ENCODE results near the gene SELP. TPM values are rescaled to one million over a fixed set of nuclear protein-coding genes. Genes with fewer than 3 reads are reported as not detected.
A peak's percentile ranks its signal among the peaks of the same experiment; 100 is the strongest.

SELP gene
- total and polyA plus RNA-seq, 4 donors = 9.3 to 13.0 (median 11.7) TPM

GRCh38 chr1:169546087-169546995 is 83.6 kb downstream of the SELP start:
- H3K27ac ChIP-seq (ENCODE audit: low read depth in 1 of 2, low read length in 1 of 2) = no peak overlapping the region
- no peak overlapping the region for H3K9ac ChIP-seq (ENCODE audit: insufficient read depth in 1 of 2, low read length in 2 of 2)
- no peak overlapping the region for H3K4me3 ChIP-seq
- H3K27me3 ChIP-seq (ENCODE audit: control insufficient read depth in 3 of 3, insufficient read depth in 3 of 3, low read length in 2 of 3) = no peaks in the 10 kb centered on the region
- peak; percentile 41 to 88 (median 83) for DNase-seq
- no peaks in the 10 kb centered on the region for H3K9me3 ChIP-seq (ENCODE audit: control insufficient read depth in 4 of 4, insufficient read depth in 3 of 4, low read length in 3 of 4)
- no peaks in the 10 kb centered on the region for H3K4me1 ChIP-seq (ENCODE audit: control insufficient read depth in 5 of 5, insufficient read depth in 5 of 5, low read length in 5 of 5)
- 46 to 60% methylated on average over 14 to 15 of the region's 15 CpGs for WGBS, 2 donors
- H3K36me3 ChIP-seq (ENCODE audit: control insufficient read depth in 4 of 4, insufficient read depth in 4 of 4, low read length in 4 of 4) = no peaks in the 10 kb centered on the region
- ATAC-seq (ENCODE audit: insufficient read depth, low FRiP score) = peak; percentile 77
- TF ChIP-seq CTCF (IDR thresholded peaks at IDR 0.05; ENCODE audit: control extremely low read depth, extremely low read depth) = peak; percentile 54

DNA sequence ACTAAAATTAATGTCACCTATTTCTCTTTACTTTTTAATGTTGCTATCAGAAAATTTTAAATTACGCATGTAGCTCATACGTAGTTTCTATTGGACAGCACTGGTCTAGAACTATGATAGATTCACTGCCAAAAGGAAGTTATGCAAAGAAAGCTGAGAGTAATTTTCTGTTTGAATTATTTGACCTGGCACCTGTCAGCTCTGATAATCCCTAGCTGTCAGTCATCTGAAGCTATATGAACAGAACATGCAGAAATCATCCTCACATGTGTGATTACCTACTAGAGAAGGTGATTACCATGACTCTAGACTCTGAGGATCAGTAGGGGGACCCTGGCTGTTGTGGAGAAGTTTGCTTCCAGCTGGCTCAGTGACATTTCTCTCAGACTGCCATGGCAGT is 84.5 kb downstream of the SELP start:
- H3K4me3 ChIP-seq = no peak overlapping the region
- 58 to 79% methylated on average over 2 of the region's 2 CpGs for WGBS, 2 donors
- H3K9ac ChIP-seq (ENCODE audit: insufficient read depth in 1 of 2, low read length in 2 of 2) = no peak overlapping the region
- no peaks in the 10 kb centered on the region for H3K4me1 ChIP-seq (ENCODE audit: control insufficient read depth in 5 of 5, insufficient read depth in 5 of 5, low read length in 5 of 5)
- no peaks in the 10 kb centered on the region for H3K36me3 ChIP-seq (ENCODE audit: control insufficient read depth in 4 of 4, insufficient read depth in 4 of 4, low read length in 4 of 4)
- no peaks in the 10 kb centered on the region for H3K27me3 ChIP-seq (ENCODE audit: control insufficient read depth in 3 of 3, insufficient read depth in 3 of 3, low read length in 2 of 3)
- DNase-seq (no peak), ATAC-seq (ENCODE audit: insufficient read depth, low FRiP score) (no peak)
- TF ChIP-seq CTCF (IDR thresholded peaks at IDR 0.05; ENCODE audit: control extremely low read depth, extremely low read depth) = no peak
- H3K27ac ChIP-seq (ENCODE audit: low read depth in 1 of 2, low read length in 1 of 2) = no peak overlapping the region
- no peaks in the 10 kb centered on the region for H3K9me3 ChIP-seq (ENCODE audit: control insufficient read depth in 4 of 4, insufficient read depth in 3 of 4, low read length in 3 of 4)

DNA sequence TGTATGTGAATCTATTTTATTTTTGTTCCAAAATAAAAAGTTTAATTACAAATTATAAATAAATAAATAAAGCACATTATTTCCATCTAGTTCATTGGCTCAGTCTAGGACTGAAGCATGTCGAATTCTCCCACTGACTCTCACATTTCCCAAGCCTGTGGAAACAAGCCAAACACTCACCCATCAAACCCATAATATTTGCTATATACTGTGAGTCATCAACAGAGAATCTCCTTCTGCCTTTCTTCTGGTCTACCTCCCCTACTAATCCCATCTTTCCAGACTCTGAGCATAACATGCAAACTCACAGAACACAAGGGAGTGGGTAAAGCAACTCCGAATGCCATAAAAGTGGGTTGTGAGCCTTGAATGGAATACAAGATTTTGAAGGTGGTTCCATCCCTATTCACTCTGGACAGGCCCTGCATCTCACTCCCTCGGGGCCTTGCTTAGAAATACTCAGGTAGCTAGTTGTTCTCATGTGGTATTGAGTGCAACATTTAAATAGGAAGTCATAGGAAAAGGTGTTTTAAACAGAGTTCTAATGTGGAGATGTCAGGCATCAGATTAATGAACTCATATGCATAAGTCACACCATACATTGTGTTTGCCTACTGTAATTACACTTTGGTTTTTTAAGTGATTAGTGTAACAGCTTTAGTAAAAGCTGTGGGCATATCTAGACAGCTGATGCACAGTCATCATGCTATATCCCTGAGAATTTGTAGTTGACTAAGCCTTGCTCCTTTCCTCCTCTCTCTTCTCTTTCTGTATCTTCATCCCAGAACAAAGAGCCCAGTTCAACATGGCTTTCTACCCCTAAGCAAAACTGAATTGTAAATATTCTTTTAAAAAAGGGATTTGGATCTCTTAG is 90.7 kb downstream of the SELP start:
- H3K27me3 ChIP-seq (ENCODE audit: control insufficient read depth in 3 of 3, insufficient read depth in 3 of 3, low read length in 2 of 3) = no peaks in the 10 kb centered on the region
- ATAC-seq (ENCODE audit: insufficient read depth, low FRiP score) (no peak), DNase-seq (no peak)
- no peak for TF ChIP-seq CTCF (IDR thresholded peaks at IDR 0.05; ENCODE audit: control extremely low read depth, extremely low read depth)
- H3K36me3 ChIP-seq (ENCODE audit: control insufficient read depth in 4 of 4, insufficient read depth in 4 of 4, low read length in 4 of 4) = no peaks in the 10 kb centered on the region
- WGBS, 2 donors = 78 to 88% methylated on average over 3 of the region's 3 CpGs
- no peaks in the 10 kb centered on the region for H3K4me1 ChIP-seq (ENCODE audit: control insufficient read depth in 5 of 5, insufficient read depth in 5 of 5, low read length in 5 of 5)
- no peak overlapping the region for H3K9ac ChIP-seq (ENCODE audit: insufficient read depth in 1 of 2, low read length in 2 of 2)
- no peaks in the 10 kb centered on the region for H3K9me3 ChIP-seq (ENCODE audit: control insufficient read depth in 4 of 4, insufficient read depth in 3 of 4, low read length in 3 of 4)
- H3K4me3 ChIP-seq = no peak overlapping the region
- no peak overlapping the region for H3K27ac ChIP-seq (ENCODE audit: low read depth in 1 of 2, low read length in 1 of 2)

Other genes starting within 250 kb of the SELP start
- 1 to 10 TPM; 4.8 to 5.7 TPM for gene CCDC181, start 202.7 kb downstream of the SELP start, total RNA-seq
- gene CCDC181, start 202.7 kb downstream of the SELP start, polyA plus RNA-seq = 1 to 10 TPM; 2.9 to 4.5 TPM
- 10 to 100 TPM; 15.6 to 23.1 TPM for gene SLC19A2, start 144.2 kb downstream of the SELP start, total RNA-seq
- 10 to 100 TPM; 16.0 to 18.7 TPM for gene SLC19A2, start 144.2 kb downstream of the SELP start, polyA plus RNA-seq
- 1 to 10 TPM in 1 of 2 donors, under 1 TPM in 1; 0.74 to 3.4 TPM for gene F5, start 43.6 kb downstream of the SELP start, total RNA-seq
- 1 to 10 TPM; 1.5 to 5.3 TPM for gene F5, start 43.6 kb downstream of the SELP start, polyA plus RNA-seq
- 10 to 100 TPM; 15.1 to 22.7 TPM for gene SELL, start 81.5 kb upstream of the SELP start, total RNA-seq
- 100 to 1,000 TPM in 1 of 2 donors, 1 to 10 TPM in 1; 3.6 to 143 TPM for gene SELL, start 81.5 kb upstream of the SELP start, polyA plus RNA-seq
- 1 to 10 TPM; 3.2 to 4.5 TPM for gene SELE, start 104.0 kb upstream of the SELP start, total RNA-seq
- gene SELE, start 104.0 kb upstream of the SELP start, polyA plus RNA-seq = 10 to 100 TPM in 1 of 2 donors, 1 to 10 TPM in 1; 2.1 to 40.2 TPM
- gene METTL18, start 164.8 kb upstream of the SELP start, total RNA-seq = 1 to 10 TPM; 5.9 to 8.6 TPM
- 1 to 10 TPM; 4.4 to 6.8 TPM for gene METTL18, start 164.8 kb upstream of the SELP start, polyA plus RNA-seq

All from lung (tissue), 12 donors.